Omental fat pad (tissue), 4 donors: Measurements from ENCODE around the gene DMP1. TPM values are rescaled to one million over a fixed set of nuclear protein-coding genes. Genes with fewer than 3 reads are reported as not detected.

Experiments used
- ATAC-seq: fragments of 150-250 bp; one replicate; pipeline ENCODE4 v1.9.1; 2016; ENCODE audit warnings: mild to moderate bottlenecking, moderate library complexity; ENCODE audit not compliant: low FRiP score
- DNase-seq: peaks from one replicate; pipeline ENCODE4 v3.0.0-alpha.2; 2019; ENCODE audit warnings: low spot score
- total RNA-seq, 4 donors: library from RNA; depleted of rRNA; stranded (reverse); fragments of >200 nt; gene quantifications; one replicate each; pipeline ENCODE4 v1.1.0, GENCODE V29; 2016
- TF ChIP-seq, protein P1 (sequence below), 3 donors: fragments of 450-650 bp; IDR thresholded peaks; one replicate each; pipeline ENCODE4 v1.5.1; 2016 to 2017; ENCODE audit warnings: antibody characterized with exemption in 3 of 3, mild to moderate bottlenecking in 3 of 3, moderate library complexity in 2 of 3

Gene DMP1, protein sequence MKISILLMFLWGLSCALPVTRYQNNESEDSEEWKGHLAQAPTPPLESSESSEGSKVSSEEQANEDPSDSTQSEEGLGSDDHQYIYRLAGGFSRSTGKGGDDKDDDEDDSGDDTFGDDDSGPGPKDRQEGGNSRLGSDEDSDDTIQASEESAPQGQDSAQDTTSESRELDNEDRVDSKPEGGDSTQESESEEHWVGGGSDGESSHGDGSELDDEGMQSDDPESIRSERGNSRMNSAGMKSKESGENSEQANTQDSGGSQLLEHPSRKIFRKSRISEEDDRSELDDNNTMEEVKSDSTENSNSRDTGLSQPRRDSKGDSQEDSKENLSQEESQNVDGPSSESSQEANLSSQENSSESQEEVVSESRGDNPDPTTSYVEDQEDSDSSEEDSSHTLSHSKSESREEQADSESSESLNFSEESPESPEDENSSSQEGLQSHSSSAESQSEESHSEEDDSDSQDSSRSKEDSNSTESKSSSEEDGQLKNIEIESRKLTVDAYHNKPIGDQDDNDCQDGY
- total RNA-seq, result not detected

DNA sequence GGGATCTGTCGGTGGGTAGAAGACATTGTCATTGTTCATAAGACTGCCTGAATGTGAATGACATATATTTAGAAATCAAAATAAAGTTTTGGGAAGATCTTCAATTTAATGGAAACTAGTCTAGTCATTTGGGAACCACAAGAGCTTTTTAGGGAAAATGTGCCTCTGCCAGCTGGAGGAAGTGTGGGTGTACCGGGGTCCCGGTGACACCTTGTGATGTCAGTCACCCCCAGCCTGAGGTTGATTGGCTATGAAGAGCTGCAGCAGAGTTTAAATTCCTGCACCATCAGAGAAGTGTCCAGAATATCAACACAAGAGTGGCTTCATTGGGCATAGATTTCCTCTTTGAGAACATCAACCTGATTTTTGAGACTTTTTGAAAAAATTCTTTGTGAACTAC is at the start of gene DMP1:
Gene DMP1 (plus strand): TSS at position 301 of the 400 bp plus-strand sequence. CDS start 6,213 bp downstream, outside the sequence.
- ATAC-seq (no peak), DNase-seq (no peak)
- TF ChIP-seq, protein P1, sequence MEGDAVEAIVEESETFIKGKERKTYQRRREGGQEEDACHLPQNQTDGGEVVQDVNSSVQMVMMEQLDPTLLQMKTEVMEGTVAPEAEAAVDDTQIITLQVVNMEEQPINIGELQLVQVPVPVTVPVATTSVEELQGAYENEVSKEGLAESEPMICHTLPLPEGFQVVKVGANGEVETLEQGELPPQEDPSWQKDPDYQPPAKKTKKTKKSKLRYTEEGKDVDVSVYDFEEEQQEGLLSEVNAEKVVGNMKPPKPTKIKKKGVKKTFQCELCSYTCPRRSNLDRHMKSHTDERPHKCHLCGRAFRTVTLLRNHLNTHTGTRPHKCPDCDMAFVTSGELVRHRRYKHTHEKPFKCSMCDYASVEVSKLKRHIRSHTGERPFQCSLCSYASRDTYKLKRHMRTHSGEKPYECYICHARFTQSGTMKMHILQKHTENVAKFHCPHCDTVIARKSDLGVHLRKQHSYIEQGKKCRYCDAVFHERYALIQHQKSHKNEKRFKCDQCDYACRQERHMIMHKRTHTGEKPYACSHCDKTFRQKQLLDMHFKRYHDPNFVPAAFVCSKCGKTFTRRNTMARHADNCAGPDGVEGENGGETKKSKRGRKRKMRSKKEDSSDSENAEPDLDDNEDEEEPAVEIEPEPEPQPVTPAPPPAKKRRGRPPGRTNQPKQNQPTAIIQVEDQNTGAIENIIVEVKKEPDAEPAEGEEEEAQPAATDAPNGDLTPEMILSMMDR (IDR thresholded peaks at IDR 0.05), result no peak

- ATAC-seq (no peak), DNase-seq (no peak)
- TF ChIP-seq, protein P1 (IDR thresholded peaks at IDR 0.05), result no peak
Observed at GRCh38 chr4:87601361-87601760, 48.7 kb upstream of the DMP1 start.

- TF ChIP-seq, protein P1 (IDR thresholded peaks at IDR 0.05), result no peak
- ATAC-seq (no peak), DNase-seq (no peak)
Observed at GRCh38 chr4:87608229-87608628, 41.9 kb upstream of the DMP1 start, which contains the start of gene DSPP. Gene DSPP, plus strand, starts transcription at chr4:87608529. Its CDS starts 2,380 bp downstream, at chr4:87610909.

- no peak for ATAC-seq
- TF ChIP-seq, protein P1 (IDR thresholded peaks at IDR 0.05), result no peak
- no peak for DNase-seq
Observed at GRCh38 chr4:87614292-87614890, 35.7 kb upstream of the DMP1 start.

DNA sequence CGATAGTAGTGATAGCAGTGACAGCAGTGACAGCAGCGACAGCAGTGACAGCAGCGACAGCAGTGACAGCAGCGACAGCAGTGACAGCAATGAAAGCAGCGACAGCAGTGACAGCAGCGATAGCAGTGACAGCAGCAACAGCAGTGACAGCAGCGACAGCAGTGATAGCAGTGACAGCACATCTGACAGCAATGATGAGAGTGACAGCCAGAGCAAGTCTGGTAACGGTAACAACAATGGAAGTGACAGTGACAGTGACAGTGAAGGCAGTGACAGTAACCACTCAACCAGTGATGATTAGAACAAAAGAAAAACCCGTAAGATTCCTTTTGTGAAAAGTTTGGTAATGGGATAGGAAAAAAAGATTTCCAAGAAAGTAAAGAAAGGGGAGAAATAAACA is 33.8 kb upstream of the DMP1 start:
- TF ChIP-seq, protein P1 (IDR thresholded peaks at IDR 0.05), result no peak
- ATAC-seq (no peak), DNase-seq (no peak)

GRCh38 chr4:87620086-87620485 is 30.0 kb upstream of the DMP1 start:
- TF ChIP-seq, protein P1 (IDR thresholded peaks at IDR 0.05), result no peak
- no peak for DNase-seq
- ATAC-seq, result no peak
